SIG-M5 (cell line): ENCODE data around the gene PARVB.

ENCODE experiments used
- DNase-seq: peaks from one replicate; lab custom pipeline; 2025; lab: John Stamatoyannopoulos, UW

The PARVB gene

DNA sequence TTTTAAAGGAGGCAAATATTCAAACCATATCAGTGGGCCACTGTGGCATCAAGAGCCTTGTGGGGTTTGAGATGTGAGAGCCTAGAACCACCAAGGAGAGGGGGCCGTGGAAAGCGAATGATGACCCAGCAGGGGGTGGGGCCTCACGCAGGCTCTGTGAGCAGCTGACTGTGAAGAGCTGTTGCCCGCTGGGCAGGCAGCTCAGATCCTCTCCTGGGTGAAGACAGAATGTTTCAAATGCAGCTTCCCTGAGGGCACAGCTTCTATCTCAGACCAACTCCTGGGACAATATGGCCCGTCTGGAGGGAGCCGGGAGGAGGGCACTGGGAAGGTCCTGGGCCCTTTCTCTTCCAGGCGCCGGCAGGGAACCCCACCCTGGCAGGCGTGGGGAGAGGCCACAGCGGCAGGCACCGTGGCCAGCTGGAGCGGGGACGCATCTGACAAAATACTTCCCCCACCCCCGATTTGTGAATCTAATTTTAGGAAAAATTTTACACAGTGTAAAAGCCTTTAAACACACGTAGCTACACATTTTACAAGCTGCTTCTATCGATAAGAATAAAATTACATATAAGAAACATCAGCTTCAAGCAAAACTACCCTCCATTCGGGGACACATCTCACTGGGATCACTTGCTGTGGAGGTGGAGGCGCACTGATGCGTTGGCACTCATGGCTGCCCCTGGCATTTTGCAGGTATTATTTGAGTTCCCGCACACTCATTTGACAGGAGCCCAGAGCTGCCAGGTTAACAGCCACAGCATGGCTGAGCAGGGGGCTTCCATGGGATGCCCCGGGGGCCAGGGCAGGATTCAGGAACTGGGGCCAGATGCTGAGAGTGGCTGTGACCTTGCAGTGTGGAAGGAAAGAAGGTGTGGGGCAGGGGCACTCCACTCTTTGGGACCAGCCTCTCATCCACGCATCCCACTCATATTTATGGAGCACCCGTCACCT lies 196.9 kb downstream of the PARVB start:
- DNase-seq: no peak

DNA sequence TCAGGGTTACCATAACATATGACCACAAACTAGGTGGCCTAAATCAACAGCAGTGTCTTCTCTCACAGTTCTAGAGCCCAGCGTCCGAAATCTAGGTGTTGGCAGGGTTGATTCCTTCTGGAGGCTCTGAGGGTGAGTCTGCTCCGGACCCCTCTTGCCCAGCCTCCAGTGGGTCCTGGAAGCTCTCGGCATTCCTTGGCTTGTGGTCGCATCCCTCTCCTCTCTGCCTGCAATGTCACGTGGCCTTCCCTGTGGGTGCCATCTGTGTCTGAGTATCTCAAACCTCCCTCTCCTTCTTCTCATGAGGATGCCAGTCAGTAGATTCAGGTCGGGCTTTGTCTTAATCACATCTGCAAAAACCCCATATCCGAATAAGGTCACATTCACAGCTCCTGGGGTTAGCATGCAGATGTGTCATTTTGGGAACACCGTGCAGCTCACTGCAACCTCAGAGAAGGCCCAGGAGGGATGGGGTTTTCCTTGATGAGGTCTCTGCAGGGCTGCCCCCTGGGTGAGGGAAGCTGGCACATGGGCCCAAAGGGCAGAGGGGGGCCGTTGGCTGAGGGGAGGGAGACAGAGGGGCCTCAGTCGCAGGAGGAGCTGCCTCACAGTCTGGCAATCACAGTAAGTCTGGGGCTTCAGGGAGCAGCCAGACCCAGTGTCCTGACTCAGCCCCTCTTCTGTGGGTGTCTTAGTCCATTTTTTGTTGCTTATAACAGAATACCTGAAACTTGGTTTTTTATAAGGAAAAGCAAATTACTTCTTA lies 197.8 kb downstream of the PARVB start:
- no peak for DNase-seq
